Keratinocyte (primary cell): ENCODE measurements around the gene ZNF490.

Source experiments
- CTCF ChIP-seq, 3 experiments: IDR thresholded peaks in 1 of 3; conservative IDR thresholded peaks in 1 of 3; optimal IDR thresholded peaks in 1 of 3; 2 replicates in 2 of 3; 3 replicates in 1 of 3; pipeline versions ENCODE3 to v1.5.1; 2011; ENCODE audit warnings: low read length in 3 of 3, mild to moderate bottlenecking in 3 of 3, moderate library complexity in 2 of 3, control low read depth in 1 of 3, inconsistent platforms in 1 of 3; ENCODE audit not compliant: insufficient read depth in 2 of 3; ENCODE audit errors: extremely low read depth in 1 of 3
- EZH2 ChIP-seq: IDR thresholded peaks from one replicate; pipeline ENCODE4 v1.6.1; 2012; ENCODE audit warnings: inconsistent platforms, mild to moderate bottlenecking, low read length, moderate library complexity

DNA sequence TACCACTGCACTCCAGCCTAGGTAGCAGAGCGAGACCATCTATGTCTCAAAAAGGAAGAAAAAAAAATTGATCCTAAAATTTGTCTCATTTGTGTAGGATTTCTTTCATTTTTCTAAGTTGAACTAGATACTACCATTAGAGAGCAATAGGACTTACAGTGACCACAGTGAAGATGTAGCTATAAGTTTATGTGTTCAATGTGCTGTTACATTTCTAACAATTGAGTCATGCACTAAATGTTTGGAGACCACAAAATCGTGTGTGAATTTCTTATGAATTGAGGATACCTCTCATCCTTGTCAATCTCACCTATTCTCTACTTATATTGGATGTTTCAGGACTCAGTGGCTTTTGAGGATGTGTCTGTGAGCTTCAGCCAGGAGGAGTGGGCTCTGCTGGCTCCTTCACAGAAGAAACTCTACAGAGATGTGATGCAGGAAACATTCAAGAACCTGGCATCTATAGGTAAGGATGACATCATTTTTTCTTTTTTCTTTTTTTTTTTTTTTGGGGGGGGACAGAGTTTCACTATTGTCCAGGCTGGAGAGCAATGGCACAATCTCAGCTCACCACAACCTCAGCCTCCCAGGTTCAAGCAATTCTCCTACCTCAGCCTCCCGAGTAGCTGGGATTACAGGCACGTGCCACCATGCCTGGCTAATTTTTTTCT is 12.9 kb upstream of the ZNF490 start:
- TF ChIP-seq CTCF (optimal IDR thresholded peaks at IDR 0.05 in 1 of 3, IDR thresholded peaks at IDR 0.05 in 1 of 3, conservative IDR thresholded peaks at IDR 0.05 in 1 of 3; ENCODE audit: extremely low read depth in 1 of 3, insufficient read depth in 2 of 3, low read length in 3 of 3) (no peak), EZH2 (no peak)
